HepG2 (cell line): ENCODE results near the gene CDKN2A. TPM values are rescaled to one million over a fixed set of nuclear protein-coding genes. Genes with fewer than 3 reads are reported as not detected.

Experiments used
- ATAC-seq: fragments of 200-7000 bp; cut with Tn5 transposase; 3 replicates; pipeline ENCODE4 v1.9.1; 2020; ENCODE audit warnings: mild to moderate bottlenecking, moderate library complexity
- BruUV-seq: library from RNA; stranded (reverse); fragments of 400-500 nt; replicated peaks from 2 replicates; lab custom pipeline; 2021; lab: Mats Ljungman, UMichigan
- CTCF ChIA-PET: fragments of 300-600 bp; formaldehyde crosslinking; extraction: SDS; loops from one replicate; lab custom pipeline; 2021; ENCODE audit warnings: low total read pairs, inconsistent platforms, low intra/inter-chr PET ratio; lab: Yijun Ruan, JAX
- POLR2A ChIA-PET: fragments of 350-600 bp; sonication (Branson Sonifier 250); formaldehyde crosslinking; loops from one replicate; lab custom pipeline; 2020; ENCODE audit warnings: antibody characterized with exemption, inconsistent platforms; lab: Yijun Ruan, JAX
- DNase-seq: peaks from one replicate; pipeline ENCODE4 v3.0.0-alpha.2; 2015; ENCODE audit warnings: low spot score
- FAIRE-seq: peaks from 3 replicates; lab custom pipeline; 2011; peaks lifted over from hg19 to GRCh38; lab: Jason Lieb, UNC
- H2AFZ ChIP-seq: one replicate; pipeline ENCODE4 v1.6.1; 2011; ENCODE audit warnings: low read length, inconsistent platforms
- H3K27ac ChIP-seq: fragments of 300-600 bp; 3 replicates; pipeline ENCODE4 v1.8.0; 2011; ENCODE audit warnings: mixed run types, mild to moderate bottlenecking, mixed read lengths, low read length, inconsistent platforms; ENCODE audit not compliant: insufficient read depth; ENCODE audit errors: extremely low read length
- H3K27me3 ChIP-seq, 2 experiments: fragments of 200-600 bp in 1 of 2; 2 replicates in 1 of 2; 3 replicates in 1 of 2; pipeline versions ENCODE4 v1.6.0 to v1.8.0; 2011; ENCODE audit warnings: low read length in 2 of 2, mild to moderate bottlenecking in 2 of 2, moderate library complexity in 2 of 2, inconsistent platforms in 1 of 2; ENCODE audit not compliant: insufficient read depth in 2 of 2, control insufficient read depth in 1 of 2
- H3K36me3 ChIP-seq, 2 experiments: fragments of 200-600 bp in 1 of 2; replicated peaks in 1 of 2; 2 replicates in 1 of 2; 3 replicates in 1 of 2; pipeline versions ENCODE4 v1.5.1 to v1.8.0; 2011; ENCODE audit warnings: low read length in 2 of 2, inconsistent platforms in 1 of 2; ENCODE audit not compliant: insufficient read depth in 2 of 2, control insufficient read depth in 1 of 2
- H3K4me1 ChIP-seq: 2 replicates; pipeline ENCODE4 v1.5.1; 2012; ENCODE audit warnings: low read length, inconsistent platforms; ENCODE audit not compliant: insufficient read depth
- H3K4me2 ChIP-seq: 2 replicates; pipeline ENCODE4 v1.6.0; 2011; ENCODE audit warnings: low read depth, low read length, inconsistent platforms
- H3K4me3 ChIP-seq, 3 experiments: fragments of 200-600 bp in 1 of 3; sonication (generic), shearing (Covaris generic) in 1 of 3; replicated peaks in 1 of 3; 2 replicates each; pipeline ENCODE4 v1.5.1; 2011 to 2016; ENCODE audit warnings: low read length in 3 of 3, inconsistent platforms in 2 of 3, low read depth in 2 of 3, mild to moderate bottlenecking in 2 of 3, control low read depth in 1 of 3, mixed read lengths in 1 of 3; ENCODE audit not compliant: insufficient read depth in 1 of 3
- H3K79me2 ChIP-seq: one replicate; pipeline ENCODE4 v1.6.1; 2011; ENCODE audit warnings: low read length, inconsistent platforms; ENCODE audit not compliant: insufficient read depth
- H3K9ac ChIP-seq: 2 replicates; pipeline ENCODE4 v1.6.0; 2011; ENCODE audit warnings: mild to moderate bottlenecking, low read depth, low read length, inconsistent platforms; ENCODE audit not compliant: insufficient read depth
- H3K9me3 ChIP-seq: 2 replicates; pipeline ENCODE4 v1.5.1; 2012; ENCODE audit warnings: mild to moderate bottlenecking, low read length
- H4K20me1 ChIP-seq: 2 replicates; pipeline ENCODE4 v1.6.0; 2011; ENCODE audit warnings: inconsistent platforms, mild to moderate bottlenecking, low read length, moderate library complexity; ENCODE audit not compliant: insufficient read depth
- GABPB1 ChIP-seq: IDR thresholded peaks from 2 replicates; pipeline ENCODE4 v1.6.1; 2016; ENCODE audit warnings: mild to moderate bottlenecking, missing genetic modification reagents, moderate library complexity, missing compliant biosample characterization
- HMGXB4 ChIP-seq, 2 experiments: sonication (generic) in 1 of 2; formaldehyde crosslinking in 1 of 2; IDR thresholded peaks; 2 replicates each; pipeline versions ENCODE4 v1.4.0 to v1.6.1; 2018 to 2020; ENCODE audit warnings: missing genetic modification reagents in 2 of 2, borderline replicate concordance in 1 of 2, low read depth in 1 of 2, mild to moderate bottlenecking in 1 of 2, missing biosample characterization in 1 of 2
- HNRNPL ChIP-seq: fragments of 200-400 bp; formaldehyde crosslinking; IDR thresholded peaks from 2 replicates; pipeline ENCODE4 v1.6.1; 2017; ENCODE audit warnings: mild to moderate bottlenecking, low read depth, low read length
- MTA1 ChIP-seq: sonication (generic); formaldehyde crosslinking; IDR thresholded peaks from 2 replicates; pipeline ENCODE4 v1.4.0; 2020; ENCODE audit warnings: missing genetic modification reagents, mild to moderate bottlenecking, borderline replicate concordance
- TOE1 ChIP-seq: sonication (generic); formaldehyde crosslinking; IDR thresholded peaks from 2 replicates; pipeline ENCODE4 v1.4.0; 2020; ENCODE audit warnings: mild to moderate bottlenecking, missing genetic modification reagents
- ZIK1 ChIP-seq: sonication (generic); formaldehyde crosslinking; IDR thresholded peaks from 2 replicates; pipeline ENCODE4 v1.5.0; 2020; ENCODE audit warnings: mild to moderate bottlenecking, low read depth, missing genetic modification reagents, borderline replicate concordance
- ZNF460 ChIP-seq: sonication (generic); formaldehyde crosslinking; IDR thresholded peaks from 2 replicates; pipeline ENCODE4 v1.5.1; 2020; ENCODE audit warnings: missing genetic modification reagents, mild to moderate bottlenecking, borderline replicate concordance
- WGBS: methylation state at CpG from one replicate; pipeline ENCODE4 v1.1.6; 2017; ENCODE audit warnings: low lambda C conversion rate; 5-methylcytosine and 5-hydroxymethylcytosine counted together
- in situ Hi-C: cut with HindIII; loops from 2 replicates; pipeline ENCODE4 v1.10.0; 2017; ENCODE audit warnings: low pct_unique_long_range_greater_than_20kb; ENCODE audit not compliant: extremely low pct_ligation_motif_present
- intact Hi-C: fragments of 100-400 bp; cut with micrococcal nuclease; formaldehyde crosslinking; loops from one replicate; pipeline ENCODE4 v1.10.0; 2022; ENCODE audit not compliant: unreplicated experiment
- polyA plus RNA-seq, 8 experiments: library from polyadenylated mRNA; depleted of rRNA in 3 of 8; stranded (reverse) in 7 of 8; unstranded in 1 of 8; fragments of >200 nt; fragmentation: Illumina TruSeq in 4 of 8; extraction: Trizol in 4 of 8; gene quantifications; 2 replicates each; pipeline versions ENCODE4 v1.2.1 to v1.2.3, GENCODE V29; 2011 to 2016; ENCODE audit warnings: low read depth in 4 of 8, missing spikeins in 1 of 8, mixed read lengths in 1 of 8; ENCODE audit not compliant: insufficient read depth in 1 of 8
- total RNA-seq, 5 experiments: library from RNA; depleted of rRNA; stranded (reverse); fragments of >200 nt; fragmentation: Illumina TruSeq; extraction: Trizol; gene quantifications; 2 replicates each; pipeline ENCODE4 v1.2.3, GENCODE V29; 2016; ENCODE audit warnings: low read depth in 1 of 5
- TF ChIP-seq, protein P1 (sequence below): sonication (generic); formaldehyde crosslinking; IDR thresholded peaks from 2 replicates; pipeline ENCODE4 v1.8.1; 2023; ENCODE audit warnings: mild to moderate bottlenecking, moderate library complexity, missing genetic modification reagents
- TF ChIP-seq, protein P2 (sequence below): sonication (generic); formaldehyde crosslinking; IDR thresholded peaks from 2 replicates; pipeline ENCODE4 v1.5.0; 2020; ENCODE audit warnings: mild to moderate bottlenecking, missing genetic modification reagents

The CDKN2A gene
- total and polyA plus RNA-seq, 2 of the 13 experiments (the other 11 are each of a cell fraction or from before 2014, with no cell fraction given) = 4.2 to 4.8 TPM

GRCh38 chr9:21965401-21965951 is 28.7 kb downstream of the CDKN2A start (continued):
- TF ChIP-seq HMGXB4 (CRISPR knock-in tag; IDR thresholded peaks at IDR 0.05; ENCODE audit: borderline replicate concordance in 1 of 2, low read depth in 1 of 2) = peak; percentile 52 to 83; a peak in 3 of 4 replicates
- no peak for TF ChIP-seq ZIK1
- no peak for TF ChIP-seq ZNF460 (CRISPR knock-in tag)
- TF ChIP-seq TOE1 (CRISPR knock-in tag) = no peak
- TF ChIP-seq, protein P1, sequence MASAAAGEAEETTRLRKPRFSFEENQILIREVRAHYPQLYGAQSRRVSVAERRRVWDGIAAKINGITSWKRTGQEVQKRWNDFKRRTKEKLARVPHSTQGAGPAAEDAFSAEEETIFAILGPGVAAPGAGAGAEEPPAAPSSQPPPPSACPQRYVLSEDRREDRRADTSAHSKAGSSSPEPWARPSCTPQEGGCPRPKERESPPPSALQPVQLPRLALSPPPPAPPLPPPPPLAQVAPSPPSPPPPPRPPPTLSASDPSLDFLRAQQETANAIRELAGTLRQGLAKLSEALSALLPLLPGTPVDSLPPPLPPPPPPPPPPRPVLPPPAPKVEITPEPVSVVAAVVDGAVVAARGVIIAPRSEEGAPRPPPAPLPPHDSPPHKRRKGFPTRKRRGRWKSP = 0 out of 2 replicates have a peak, but pooled peaks have one; percentile 23
- TF ChIP-seq, all 625 proteins: peak for 40

GRCh38 chr9:21964925-21965385 is 29.2 kb downstream of the CDKN2A start:
- no peaks in the 10 kb centered on the region for H4K20me1 ChIP-seq
- DNase-seq (no peak), FAIRE-seq (no peak), ATAC-seq (peak; percentile 56)
- ChIA-PET POLR2A (no interaction called here), CTCF (interaction anchor here (2.3 kb wide), 1 partner anchor 151 kb away, joined by 20 read pairs; no protein-coding TSS in a partner anchor)
- no peaks in the 10 kb centered on the region for H3K79me2 ChIP-seq
- H3K27me3 ChIP-seq = peaks cover 5 to 25% of the 10 kb centered on the region in 2 experiments; a peak in 3 of 5 replicates
- H2AFZ ChIP-seq = no peak overlapping the region
- H3K36me3 ChIP-seq = no peaks in the 10 kb centered on the region
- peaks cover 12% of the 10 kb centered on the region for H3K4me1 ChIP-seq
- WGBS = 49% methylated on average over 24 of the region's 29 CpGs
- H3K4me3 ChIP-seq = peak overlapping the region; percentile 43 to 72 (median 54)
- H3K9me3 ChIP-seq = no peaks in the 10 kb centered on the region
- TF ChIP-seq MTA1 (no peak), HNRNPL (no peak), GABPB1 (CRISPR knock-in tag) (0 out of 2 replicates have a peak, but pooled peaks have one; percentile 6)
- TF ChIP-seq, protein P2, sequence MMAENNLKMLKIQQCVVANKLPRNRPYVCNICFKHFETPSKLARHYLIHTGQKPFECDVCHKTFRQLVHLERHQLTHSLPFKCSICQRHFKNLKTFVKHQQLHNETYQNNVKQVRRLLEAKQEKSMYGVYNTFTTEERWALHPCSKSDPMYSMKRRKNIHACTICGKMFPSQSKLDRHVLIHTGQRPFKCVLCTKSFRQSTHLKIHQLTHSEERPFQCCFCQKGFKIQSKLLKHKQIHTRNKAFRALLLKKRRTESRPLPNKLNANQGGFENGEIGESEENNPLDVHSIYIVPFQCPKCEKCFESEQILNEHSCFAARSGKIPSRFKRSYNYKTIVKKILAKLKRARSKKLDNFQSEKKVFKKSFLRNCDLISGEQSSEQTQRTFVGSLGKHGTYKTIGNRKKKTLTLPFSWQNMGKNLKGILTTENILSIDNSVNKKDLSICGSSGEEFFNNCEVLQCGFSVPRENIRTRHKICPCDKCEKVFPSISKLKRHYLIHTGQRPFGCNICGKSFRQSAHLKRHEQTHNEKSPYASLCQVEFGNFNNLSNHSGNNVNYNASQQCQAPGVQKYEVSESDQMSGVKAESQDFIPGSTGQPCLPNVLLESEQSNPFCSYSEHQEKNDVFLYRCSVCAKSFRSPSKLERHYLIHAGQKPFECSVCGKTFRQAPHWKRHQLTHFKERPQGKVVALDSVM (CRISPR knock-in tag) = 0 out of 2 replicates have a peak, but pooled peaks have one; percentile 5
- H3K27ac ChIP-seq = no peak overlapping the region
- H3K9ac ChIP-seq = peak overlapping the region; percentile 45; the same call in 1 of the 2 replicates
- peak overlapping the region; percentile 89 for H3K4me2 ChIP-seq
- intact Hi-C loops (no loop called here), in situ Hi-C loops (no loop called here)
- no TSS peak for BruUV-seq
